Cardiac fibroblast (primary cell): ENCODE data around the gene TMC1.

Experiments used
- DNase-seq, 2 donors: peaks; one replicate each; pipeline versions ENCODE4 v3.0.0 to v3.0.0-alpha.2; 2010; ENCODE audit warnings: low read depth in 2 of 2
- H3K4me3 ChIP-seq, 2 donors: replicated peaks in 1 of 2; 1 replicate in 1 of 2; 2 replicates in 1 of 2; pipeline ENCODE4 v1.5.1; 2011; ENCODE audit warnings: low read depth in 2 of 2, low read length in 2 of 2, mild to moderate bottlenecking in 2 of 2, moderate library complexity in 1 of 2
- TF ChIP-seq, protein P1 (sequence below): IDR thresholded peaks from one replicate; pipeline ENCODE4 v1.5.1; 2011; ENCODE audit warnings: low read depth, mild to moderate bottlenecking, low read length, inconsistent platforms

Gene TMC1

GRCh38 chr9:72813544-72813943 lies 292.1 kb downstream of the TMC1 start:
- TF ChIP-seq, protein P1, sequence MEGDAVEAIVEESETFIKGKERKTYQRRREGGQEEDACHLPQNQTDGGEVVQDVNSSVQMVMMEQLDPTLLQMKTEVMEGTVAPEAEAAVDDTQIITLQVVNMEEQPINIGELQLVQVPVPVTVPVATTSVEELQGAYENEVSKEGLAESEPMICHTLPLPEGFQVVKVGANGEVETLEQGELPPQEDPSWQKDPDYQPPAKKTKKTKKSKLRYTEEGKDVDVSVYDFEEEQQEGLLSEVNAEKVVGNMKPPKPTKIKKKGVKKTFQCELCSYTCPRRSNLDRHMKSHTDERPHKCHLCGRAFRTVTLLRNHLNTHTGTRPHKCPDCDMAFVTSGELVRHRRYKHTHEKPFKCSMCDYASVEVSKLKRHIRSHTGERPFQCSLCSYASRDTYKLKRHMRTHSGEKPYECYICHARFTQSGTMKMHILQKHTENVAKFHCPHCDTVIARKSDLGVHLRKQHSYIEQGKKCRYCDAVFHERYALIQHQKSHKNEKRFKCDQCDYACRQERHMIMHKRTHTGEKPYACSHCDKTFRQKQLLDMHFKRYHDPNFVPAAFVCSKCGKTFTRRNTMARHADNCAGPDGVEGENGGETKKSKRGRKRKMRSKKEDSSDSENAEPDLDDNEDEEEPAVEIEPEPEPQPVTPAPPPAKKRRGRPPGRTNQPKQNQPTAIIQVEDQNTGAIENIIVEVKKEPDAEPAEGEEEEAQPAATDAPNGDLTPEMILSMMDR: no peak
- H3K4me3 ChIP-seq: no peak overlapping the region
- no peak for DNase-seq

DNA sequence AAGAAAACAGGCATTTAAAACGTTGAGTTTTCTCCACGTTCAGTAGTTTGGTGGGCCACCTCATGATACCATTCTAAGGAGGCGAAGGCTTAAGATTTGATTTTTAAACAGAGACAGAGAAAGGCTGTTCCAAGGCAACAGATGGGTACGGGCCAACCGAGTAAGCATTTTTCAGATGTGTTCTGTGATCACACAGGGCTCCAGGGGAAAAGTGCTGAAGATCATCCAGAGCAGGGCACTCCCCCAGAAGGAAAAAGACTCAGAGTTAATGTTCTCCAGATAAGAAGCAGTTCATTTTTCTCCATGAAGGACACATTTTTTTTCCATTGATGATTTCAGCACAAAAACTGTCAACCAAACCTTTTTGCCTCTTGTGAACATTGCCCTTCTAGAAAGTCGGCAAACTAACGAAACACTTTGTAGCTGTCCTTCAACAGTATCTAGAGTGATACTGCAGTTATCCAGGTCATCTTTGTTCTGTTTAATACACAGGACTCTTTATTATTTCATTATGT lies 292.7 kb downstream of the TMC1 start:
- TF ChIP-seq, protein P1: no peak
- no peak overlapping the region for H3K4me3 ChIP-seq
- DNase-seq: no peak

- TF ChIP-seq, protein P1: no peak
- H3K4me3 ChIP-seq: no peak overlapping the region
- no peak for DNase-seq
These were observed 295.3 kb downstream of the TMC1 start for GRCh38 chr9:72816666-72817065.

DNA sequence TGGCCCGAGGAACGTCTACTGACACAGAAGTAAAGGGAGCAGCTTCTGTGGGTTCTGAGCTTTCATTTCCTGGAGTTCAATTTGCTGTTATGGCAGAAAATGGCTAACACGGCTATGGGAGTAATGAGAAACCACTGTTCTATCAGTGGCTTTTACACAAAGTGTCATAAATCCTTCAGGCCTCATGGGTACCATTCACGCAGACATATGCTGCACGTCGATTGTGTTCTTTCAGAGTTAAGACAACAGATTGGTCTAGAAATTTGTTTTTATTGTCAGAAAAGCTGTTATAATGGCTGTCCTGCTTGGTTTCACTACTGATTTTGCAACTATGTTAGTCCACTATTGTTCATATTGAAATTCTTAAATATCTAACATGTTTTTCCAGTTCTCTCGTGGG lies 296.0 kb downstream of the TMC1 start:
- TF ChIP-seq, protein P1: no peak
- no peak for DNase-seq
- H3K4me3 ChIP-seq: no peak overlapping the region

DNA sequence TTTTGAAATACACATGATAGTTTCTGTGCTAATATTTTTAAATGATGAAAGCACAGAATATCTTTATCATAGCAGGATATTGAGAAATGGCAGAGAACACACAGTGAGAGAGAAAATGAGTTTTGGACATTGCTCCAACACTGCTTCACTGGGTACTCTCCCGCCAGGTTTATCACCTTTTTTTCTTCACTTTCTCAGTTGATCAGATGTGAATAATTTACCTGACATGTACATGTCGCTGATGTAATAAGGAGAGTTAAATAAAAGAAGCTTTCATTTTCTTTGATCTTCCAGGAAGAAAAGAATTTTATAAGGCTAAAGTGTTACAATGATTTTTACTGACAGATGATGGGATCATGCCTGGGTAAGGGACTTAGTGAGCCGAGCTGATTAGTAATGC lies 297.0 kb downstream of the TMC1 start:
- no peak overlapping the region for H3K4me3 ChIP-seq
- DNase-seq: no peak
- TF ChIP-seq, protein P1: no peak

GRCh38 chr9:72823971-72824370 lies 302.6 kb downstream of the TMC1 start:
- DNase-seq: no peak
- H3K4me3 ChIP-seq: no peak overlapping the region
- TF ChIP-seq, protein P1: no peak
